Epithelial cell of esophagus (primary cell): Measurements from ENCODE around the gene LCE3E.

Source experiments
- DNase-seq: peaks from one replicate; pipeline ENCODE4 v3.0.0; 2010; ENCODE audit warnings: low read depth
- H3K4me3 ChIP-seq: 2 replicates; pipeline ENCODE4 v1.5.1; 2011; ENCODE audit warnings: mild to moderate bottlenecking, low read length, control low read depth
- CTCF ChIP-seq: IDR thresholded peaks from 2 replicates; pipeline ENCODE4 v1.5.1; 2011; ENCODE audit warnings: low read depth, mild to moderate bottlenecking, low read length, control low read depth, inconsistent platforms; ENCODE audit not compliant: insufficient read depth; ENCODE audit errors: missing control alignments

Gene LCE3E

GRCh38 chr1:152537496-152537895 is 29.1 kb downstream of the LCE3E start:
- no peak for DNase-seq
- no peak overlapping the region for H3K4me3 ChIP-seq
- no peak for TF ChIP-seq CTCF

GRCh38 chr1:152535774-152536173 is 30.8 kb downstream of the LCE3E start:
- no peak overlapping the region for H3K4me3 ChIP-seq
- DNase-seq: no peak
- TF ChIP-seq CTCF: no peak

DNA sequence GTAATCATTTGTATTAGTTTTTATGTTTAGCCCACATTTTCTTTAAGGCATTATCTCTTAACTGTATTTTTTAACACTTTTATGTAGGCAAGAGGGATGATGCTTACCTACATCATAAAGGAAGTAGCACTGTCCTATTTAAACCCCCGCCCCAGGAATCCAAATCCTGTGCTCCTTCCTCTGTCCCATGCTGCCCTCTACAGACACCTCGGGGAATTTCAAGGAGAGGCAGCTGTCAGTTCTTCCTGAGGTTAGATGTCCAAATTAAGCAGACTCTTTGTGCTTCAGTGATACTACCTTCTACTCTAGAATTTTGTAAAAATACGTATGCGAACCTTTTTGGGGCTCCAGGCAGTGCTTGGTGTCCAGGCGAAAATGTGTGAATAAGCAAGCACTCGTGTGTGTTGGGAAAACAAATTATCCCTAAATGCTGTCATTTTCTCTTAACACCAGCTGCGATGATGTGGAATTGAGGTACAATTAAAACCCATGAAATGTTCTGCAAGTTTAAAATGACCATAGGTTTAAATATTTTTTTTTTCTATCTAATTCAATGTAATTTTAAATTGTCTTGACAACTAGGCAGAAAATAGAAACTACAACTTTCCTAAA is 33.1 kb downstream of the LCE3E start:
- DNase-seq: peak; percentile 77
- no peak overlapping the region for H3K4me3 ChIP-seq
- TF ChIP-seq CTCF: peak; percentile 98

DNA sequence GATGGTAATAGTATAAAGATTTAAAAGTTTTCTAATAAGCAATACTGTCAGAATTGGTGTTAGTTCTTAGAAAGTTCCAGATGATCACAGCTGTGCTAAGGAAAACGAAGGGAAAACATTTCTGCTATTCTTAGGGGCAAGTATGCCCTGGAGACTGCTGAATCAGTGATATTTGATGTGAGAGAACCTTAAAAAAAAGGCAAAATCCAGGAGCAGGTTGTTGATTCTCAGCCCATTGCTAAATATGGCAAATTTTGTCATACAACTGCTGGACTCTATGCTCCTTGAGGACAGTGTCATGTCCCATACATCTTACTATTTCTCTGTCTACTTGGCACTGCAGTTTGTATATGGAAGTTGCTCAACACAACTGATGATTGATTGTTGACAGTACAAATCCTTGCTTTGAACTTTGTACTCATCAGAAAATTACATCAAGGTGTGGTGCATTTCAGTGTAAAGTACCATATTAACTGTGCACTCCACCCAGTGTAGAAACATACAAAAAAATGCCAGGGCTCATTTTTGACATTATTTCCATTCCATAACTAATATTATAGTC is 41.4 kb downstream of the LCE3E start:
- DNase-seq: peak; percentile 73
- no peak for TF ChIP-seq CTCF
- no peak overlapping the region for H3K4me3 ChIP-seq

DNA sequence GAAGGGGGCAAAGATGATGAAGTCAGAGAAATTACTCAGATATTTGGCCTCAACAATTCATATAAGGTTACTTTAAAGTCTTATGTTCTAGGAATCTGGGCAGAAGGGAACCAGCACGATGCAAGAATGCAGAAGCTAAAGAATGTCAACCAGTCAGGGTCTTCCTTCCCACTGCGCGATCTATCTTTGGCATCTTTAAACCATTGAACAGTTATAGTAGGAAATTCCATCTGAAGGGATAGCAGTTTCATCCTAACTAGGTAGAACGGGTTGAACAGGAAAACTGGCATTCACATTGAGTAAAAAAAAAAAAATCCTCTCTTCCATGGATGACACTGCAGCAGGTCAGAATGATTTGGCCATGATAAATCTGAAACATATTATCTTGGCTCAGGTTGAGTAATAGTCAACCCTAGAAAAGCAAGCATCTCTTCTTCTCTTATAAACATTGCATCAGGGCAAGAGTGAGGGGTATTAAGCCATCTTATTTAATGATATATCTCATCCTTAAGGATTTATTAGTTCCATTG is 46.0 kb downstream of the LCE3E start:
- DNase-seq: peak; percentile 88
- H3K4me3 ChIP-seq: no peak overlapping the region
- TF ChIP-seq CTCF: no peak

GRCh38 chr1:152519851-152520250 is 46.7 kb downstream of the LCE3E start:
- H3K4me3 ChIP-seq: no peak overlapping the region
- peak; percentile 47 for DNase-seq
- TF ChIP-seq CTCF: no peak
